NCI-H187 (cell line): ENCODE results near the gene DFFB.
"Not testable (repeated sequence)": the region's sequence is repeated elsewhere in the genome, so short reads cannot be mapped to it uniquely, and the experiment has no call there.

Experiments used
- DNase-seq, 2 experiments: peaks; one replicate each; lab custom pipeline; 2025; lab: John Stamatoyannopoulos, UW

The DFFB gene

GRCh38 chr1:3856923-3857790 lies at the start of gene DFFB, which contains the start of gene CEP104:
TSS of gene DFFB (plus strand) at chr1:3857476. CDS start at chr1:3857604, 128 bp downstream.
TSS of gene CEP104 (minus strand) at chr1:3857211. CDS start at chr1:3852407, 4,804 bp downstream.
- peak; percentile 93 to 97 for DNase-seq

- no peak for DNase-seq
Measured at GRCh38 chr1:3807769-3808168, 49.5 kb upstream of the DFFB start.

GRCh38 chr1:3809680-3810079 lies 47.6 kb upstream of the DFFB start:
- no peak for DNase-seq

- not testable (repeated sequence) for DNase-seq
Measured at GRCh38 chr1:3810149-3810761, 47.0 kb upstream of the DFFB start.

GRCh38 chr1:3811595-3811911 lies 45.7 kb upstream of the DFFB start:
- DNase-seq, result no peak

GRCh38 chr1:3814065-3814464 lies 43.2 kb upstream of the DFFB start:
- DNase-seq, result no peak

GRCh38 chr1:3814771-3815561 lies 42.3 kb upstream of the DFFB start:
- no peak for DNase-seq

- peak in 1 of 2 experiments; percentile 9 for DNase-seq
Measured at GRCh38 chr1:3816331-3817137, 40.7 kb upstream of the DFFB start.

- no peak for DNase-seq
Measured at GRCh38 chr1:3817138-3817740, 40.0 kb upstream of the DFFB start.

- no peak for DNase-seq
Measured at GRCh38 chr1:3817821-3818597, 39.3 kb upstream of the DFFB start.

GRCh38 chr1:3819771-3820200 lies 37.5 kb upstream of the DFFB start:
- no peak for DNase-seq

GRCh38 chr1:3820316-3820715 lies 37.0 kb upstream of the DFFB start:
- DNase-seq, result no peak

GRCh38 chr1:3821004-3821403 lies 36.3 kb upstream of the DFFB start:
- peak; percentile 28 to 78 for DNase-seq

- peak in 1 of 2 experiments; percentile 16 for DNase-seq
Measured at GRCh38 chr1:3821447-3821846, 35.8 kb upstream of the DFFB start.

GRCh38 chr1:3821908-3822307 lies 35.4 kb upstream of the DFFB start:
- DNase-seq, result no peak

GRCh38 chr1:3822421-3822820 lies 34.9 kb upstream of the DFFB start:
- DNase-seq, result no peak

- no peak for DNase-seq
Measured at GRCh38 chr1:3824650-3825049, 32.6 kb upstream of the DFFB start.

GRCh38 chr1:3825356-3825755 lies 31.9 kb upstream of the DFFB start:
- DNase-seq, result no peak

- DNase-seq, result no peak
Measured at GRCh38 chr1:3827813-3828307, 29.4 kb upstream of the DFFB start.

- DNase-seq, result no peak
Measured at GRCh38 chr1:3828391-3828790, 28.9 kb upstream of the DFFB start.
